B cell (primary cell): Measurements from ENCODE around the gene CAMK4.

Experiments used
- CTCF ChIP-seq: fragments of 200-600 bp; IDR thresholded peaks from one replicate; pipeline ENCODE4 v1.8.0; 2022; ENCODE audit warnings: antibody characterized with exemption, mild to moderate bottlenecking
- EZH2 ChIP-seq: IDR thresholded peaks from 2 replicates; pipeline ENCODE4 v1.6.1; 2012; ENCODE audit warnings: borderline replicate concordance, low read depth, mild to moderate bottlenecking, moderate library complexity, low read length; ENCODE audit not compliant: insufficient read depth, poor library complexity, severe bottlenecking

- TF ChIP-seq CTCF = no peak
- no peak for TF ChIP-seq EZH2
Observed at GRCh38 chr5:111488353-111488752, 264.2 kb downstream of the CAMK4 start.
